NB4 (cell line): ENCODE data around the gene TESPA1.

Source experiments
- POLR2A ChIP-seq: IDR thresholded peaks from 2 replicates; pipeline ENCODE4 v1.6.1; 2011; ENCODE audit warnings: mild to moderate bottlenecking; ENCODE audit not compliant: insufficient read length; ENCODE audit errors: extremely low read depth
- TF ChIP-seq, protein P1 (sequence below): IDR thresholded peaks from one replicate; pipeline ENCODE4 v1.5.1; 2012; ENCODE audit warnings: low read depth, low read length

GRCh38 chr12:54997929-54998522 is 13.5 kb upstream of the TESPA1 start:
- TF ChIP-seq, protein P1, sequence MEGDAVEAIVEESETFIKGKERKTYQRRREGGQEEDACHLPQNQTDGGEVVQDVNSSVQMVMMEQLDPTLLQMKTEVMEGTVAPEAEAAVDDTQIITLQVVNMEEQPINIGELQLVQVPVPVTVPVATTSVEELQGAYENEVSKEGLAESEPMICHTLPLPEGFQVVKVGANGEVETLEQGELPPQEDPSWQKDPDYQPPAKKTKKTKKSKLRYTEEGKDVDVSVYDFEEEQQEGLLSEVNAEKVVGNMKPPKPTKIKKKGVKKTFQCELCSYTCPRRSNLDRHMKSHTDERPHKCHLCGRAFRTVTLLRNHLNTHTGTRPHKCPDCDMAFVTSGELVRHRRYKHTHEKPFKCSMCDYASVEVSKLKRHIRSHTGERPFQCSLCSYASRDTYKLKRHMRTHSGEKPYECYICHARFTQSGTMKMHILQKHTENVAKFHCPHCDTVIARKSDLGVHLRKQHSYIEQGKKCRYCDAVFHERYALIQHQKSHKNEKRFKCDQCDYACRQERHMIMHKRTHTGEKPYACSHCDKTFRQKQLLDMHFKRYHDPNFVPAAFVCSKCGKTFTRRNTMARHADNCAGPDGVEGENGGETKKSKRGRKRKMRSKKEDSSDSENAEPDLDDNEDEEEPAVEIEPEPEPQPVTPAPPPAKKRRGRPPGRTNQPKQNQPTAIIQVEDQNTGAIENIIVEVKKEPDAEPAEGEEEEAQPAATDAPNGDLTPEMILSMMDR, result no peak
- no peak for TF ChIP-seq POLR2A
